Measurements from ENCODE around the gene NHLRC4.

- no peak for TF ChIP-seq TCF4 (CRISPR knock-in tag; IDR thresholded peaks at IDR 0.05; ENCODE audit: borderline replicate concordance)
- no peak for TF ChIP-seq ESRRG (CRISPR knock-in tag; IDR thresholded peaks at IDR 0.05)
- no peak for TF ChIP-seq RARB (CRISPR knock-in tag; IDR thresholded peaks at IDR 0.05)
- TF ChIP-seq ZNF70 (CRISPR knock-in tag; IDR thresholded peaks at IDR 0.05), result no peak
- TF ChIP-seq OSR1 (CRISPR knock-in tag; IDR thresholded peaks at IDR 0.05), result no peak
- TF ChIP-seq ISL1 (CRISPR knock-in tag; IDR thresholded peaks at IDR 0.05), result no peak
- TF ChIP-seq, protein P1, sequence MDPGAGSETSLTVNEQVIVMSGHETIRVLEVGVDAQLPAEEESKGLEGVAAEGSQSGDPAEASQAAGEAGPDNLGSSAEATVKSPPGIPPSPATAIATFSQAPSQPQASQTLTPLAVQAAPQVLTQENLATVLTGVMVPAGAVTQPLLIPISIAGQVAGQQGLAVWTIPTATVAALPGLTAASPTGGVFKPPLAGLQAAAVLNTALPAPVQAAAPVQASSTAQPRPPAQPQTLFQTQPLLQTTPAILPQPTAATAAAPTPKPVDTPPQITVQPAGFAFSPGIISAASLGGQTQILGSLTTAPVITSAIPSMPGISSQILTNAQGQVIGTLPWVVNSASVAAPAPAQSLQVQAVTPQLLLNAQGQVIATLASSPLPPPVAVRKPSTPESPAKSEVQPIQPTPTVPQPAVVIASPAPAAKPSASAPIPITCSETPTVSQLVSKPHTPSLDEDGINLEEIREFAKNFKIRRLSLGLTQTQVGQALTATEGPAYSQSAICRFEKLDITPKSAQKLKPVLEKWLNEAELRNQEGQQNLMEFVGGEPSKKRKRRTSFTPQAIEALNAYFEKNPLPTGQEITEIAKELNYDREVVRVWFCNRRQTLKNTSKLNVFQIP (CRISPR knock-in tag; IDR thresholded peaks at IDR 0.05; ENCODE audit: borderline replicate concordance, low read depth), result no peak
- TF ChIP-seq PPARA (CRISPR knock-in tag; IDR thresholded peaks at IDR 0.05; ENCODE audit: borderline replicate concordance), result no peak
- no peak for TF ChIP-seq PATZ1 (CRISPR knock-in tag; IDR thresholded peaks at IDR 0.05; ENCODE audit: borderline replicate concordance)
- TF ChIP-seq ZFP30 (CRISPR knock-in tag; IDR thresholded peaks at IDR 0.05), result no peak
Observed at GRCh38 chr16:526181-527014, 40.4 kb upstream of the NHLRC4 start.

All from SK-N-SH treated with all-trans-retinoic acid at 6 μM for 48 hours (cell line).